GM12878 (cell line): ENCODE data around the gene CBX7. TPM values are rescaled to one million over a fixed set of nuclear protein-coding genes. Genes with fewer than 3 reads are reported as not detected.
"Not testable (repeated sequence)": the region's sequence is repeated elsewhere in the genome, so short reads cannot be mapped to it uniquely, and the experiment has no call there.

Experiments
- ATAC-seq: fragments of 200-7000 bp; cut with Tn5 transposase; 3 replicates; pipeline ENCODE4 v1.9.1; 2020; ENCODE audit warnings: mild to moderate bottlenecking, moderate library complexity
- BruUV-seq: library from RNA; stranded (reverse); fragments of 400-500 nt; replicated peaks from 2 replicates; lab custom pipeline; 2021; lab: Mats Ljungman, UMichigan
- CTCF ChIA-PET: fragments of 300-600 bp; sonication (Branson Sonifier 250); formaldehyde crosslinking; extraction: SDS; loops from one replicate; lab custom pipeline; 2021; ENCODE audit warnings: inconsistent platforms; lab: Yijun Ruan, JAX
- POLR2A ChIA-PET: fragments of 350-600 bp; formaldehyde crosslinking; extraction: SDS; loops from one replicate; lab custom pipeline; 2021; ENCODE audit warnings: inconsistent platforms; lab: Charles Lee
- RAD21 ChIA-PET: fragments of 300-600 bp; sonication (Branson Sonifier 250); formaldehyde crosslinking; loops from one replicate; lab custom pipeline; 2023; ENCODE audit warnings: antibody characterized with exemption; ENCODE audit not compliant: unreplicated experiment; lab: Charles Lee
- SMC1A ChIA-PET: fragments of 300-600 bp; sonication (Branson Sonifier 250); formaldehyde crosslinking; loops from one replicate; lab custom pipeline; 2023; ENCODE audit not compliant: unreplicated experiment, uncharacterized antibody; lab: Charles Lee
- DNase-seq: peaks from one replicate; pipeline ENCODE4 v3.0.0-alpha.2; 2011; ENCODE audit warnings: low read depth, low spot score
- FAIRE-seq: peaks from 3 replicates; lab custom pipeline; 2011; peaks lifted over from hg19 to GRCh38; lab: Jason Lieb, UNC
- H2AFZ ChIP-seq: 2 replicates; pipeline ENCODE4 v1.6.0; 2011; ENCODE audit warnings: low read depth, low read length, control low read depth; ENCODE audit not compliant: control insufficient read depth
- H3K27ac ChIP-seq: 2 replicates; pipeline ENCODE4 v1.5.1; 2011; ENCODE audit warnings: control low read depth; ENCODE audit not compliant: control insufficient read depth, insufficient read depth
- H3K27me3 ChIP-seq, 2 experiments: replicated peaks in 1 of 2; 2 replicates each; pipeline versions ENCODE4 v1.6.0 to v1.6.1; 2011; ENCODE audit warnings: low read length in 1 of 2; ENCODE audit not compliant: control insufficient read depth in 2 of 2, insufficient read depth in 2 of 2
- H3K36me3 ChIP-seq, 2 experiments: 2 replicates each; pipeline ENCODE4 v1.5.1; 2011; ENCODE audit warnings: low read length in 1 of 2; ENCODE audit not compliant: control insufficient read depth in 2 of 2, insufficient read depth in 2 of 2
- H3K4me1 ChIP-seq: 2 replicates; pipeline ENCODE4 v1.6.1; 2011; ENCODE audit warnings: mild to moderate bottlenecking, low read length, moderate library complexity, mixed read lengths; ENCODE audit not compliant: control insufficient read depth, insufficient read depth
- H3K4me2 ChIP-seq: 2 replicates; pipeline ENCODE4 v1.6.0; 2011; ENCODE audit warnings: control low read depth; ENCODE audit not compliant: control insufficient read depth, insufficient read depth
- H3K4me3 ChIP-seq: fragments of 200-600 bp; sonication (generic); 2 replicates; pipeline ENCODE4 v1.5.1; 2016
- H3K79me2 ChIP-seq: 2 replicates; pipeline ENCODE4 v1.6.0; 2011; ENCODE audit warnings: low read length; ENCODE audit not compliant: control insufficient read depth, insufficient read depth
- H3K9ac ChIP-seq: 2 replicates; pipeline ENCODE4 v1.8.0; 2011; ENCODE audit warnings: low read length, control low read depth, mixed read lengths; ENCODE audit not compliant: control insufficient read depth, insufficient read depth
- H3K9me3 ChIP-seq: replicated peaks from 3 replicates; pipeline ENCODE4 v1.5.1; 2011; ENCODE audit warnings: mild to moderate bottlenecking, low read length; ENCODE audit not compliant: control insufficient read depth, insufficient read depth
- H4K20me1 ChIP-seq: 2 replicates; pipeline ENCODE4 v1.6.0; 2011; ENCODE audit not compliant: control insufficient read depth, insufficient read depth
- BCL11A ChIP-seq: IDR thresholded peaks from 2 replicates; pipeline ENCODE4 v1.6.1; 2011; ENCODE audit warnings: low read depth, low read length
- SMARCA5 ChIP-seq: fragments of 450-650 bp; IDR thresholded peaks from 2 replicates; pipeline ENCODE4 v1.6.1; 2017; ENCODE audit warnings: mild to moderate bottlenecking
- ZNF622 ChIP-seq: fragments of 450-650 bp; IDR thresholded peaks from 2 replicates; pipeline ENCODE4 v1.6.1; 2017; ENCODE audit warnings: mild to moderate bottlenecking, inconsistent platforms
- WGBS: methylation state at CpG from one replicate; pipeline ENCODE4 v1.1.6; 2016; ENCODE audit warnings: low lambda C conversion rate; ENCODE audit not compliant: insufficient replicate concordance, insufficient coverage; ENCODE audit errors: missing lambda C conversion rate; 5-methylcytosine and 5-hydroxymethylcytosine counted together
- in situ Hi-C: fragments of 300-500 bp; cut with MboI; formaldehyde crosslinking; loops from 9 replicates; pipeline ENCODE4 v1.14.3; 2018; ENCODE audit warnings: mixed read lengths
- intact Hi-C: fragments of 100-400 bp; cut with micrococcal nuclease; formaldehyde crosslinking; loops from one replicate; pipeline ENCODE4 v1.14.2; 2022; ENCODE audit not compliant: unreplicated experiment
- polyA plus RNA-seq, 11 experiments: library from polyadenylated mRNA; depleted of rRNA in 4 of 11; unstranded in 6 of 11; stranded (reverse) in 5 of 11; fragments of >200 nt; fragmentation: Nextera tagmentation in 4 of 11; fragmentation: Illumina TruSeq in 1 of 11; extraction: Ambion mirVana in 4 of 11; extraction: Trizol in 1 of 11; gene quantifications; 1 replicate in 1 of 11; 2 replicates in 10 of 11; pipeline versions ENCODE4 v1.2.1 to v1.2.3, GENCODE V29; 2011 to 2016; ENCODE audit warnings: inconsistent platforms in 2 of 11, missing spikeins in 2 of 11, low read depth in 1 of 11
- total RNA-seq, 4 experiments: library from RNA; depleted of rRNA in 3 of 4; stranded (reverse); fragments of >200 nt in 3 of 4; fragmentation: Illumina TruSeq in 1 of 4; extraction: Trizol in 1 of 4; gene quantifications; 2 replicates each; pipeline versions ENCODE4 v1.2.1 to v1.2.3, GENCODE V29; 2013 to 2021
- TF ChIP-seq, protein P1 (sequence below): fragments of 450-650 bp; formaldehyde crosslinking; IDR thresholded peaks from 2 replicates; pipeline ENCODE4 v1.4.0; 2022; ENCODE audit warnings: mild to moderate bottlenecking, moderate library complexity

The CBX7 gene
- total and polyA plus RNA-seq, 10 of the 15 experiments (the other 5 are each of a cell fraction or from before 2014, with no cell fraction given), result 0.18 to 17.2 (median 5.6) TPM

DNA sequence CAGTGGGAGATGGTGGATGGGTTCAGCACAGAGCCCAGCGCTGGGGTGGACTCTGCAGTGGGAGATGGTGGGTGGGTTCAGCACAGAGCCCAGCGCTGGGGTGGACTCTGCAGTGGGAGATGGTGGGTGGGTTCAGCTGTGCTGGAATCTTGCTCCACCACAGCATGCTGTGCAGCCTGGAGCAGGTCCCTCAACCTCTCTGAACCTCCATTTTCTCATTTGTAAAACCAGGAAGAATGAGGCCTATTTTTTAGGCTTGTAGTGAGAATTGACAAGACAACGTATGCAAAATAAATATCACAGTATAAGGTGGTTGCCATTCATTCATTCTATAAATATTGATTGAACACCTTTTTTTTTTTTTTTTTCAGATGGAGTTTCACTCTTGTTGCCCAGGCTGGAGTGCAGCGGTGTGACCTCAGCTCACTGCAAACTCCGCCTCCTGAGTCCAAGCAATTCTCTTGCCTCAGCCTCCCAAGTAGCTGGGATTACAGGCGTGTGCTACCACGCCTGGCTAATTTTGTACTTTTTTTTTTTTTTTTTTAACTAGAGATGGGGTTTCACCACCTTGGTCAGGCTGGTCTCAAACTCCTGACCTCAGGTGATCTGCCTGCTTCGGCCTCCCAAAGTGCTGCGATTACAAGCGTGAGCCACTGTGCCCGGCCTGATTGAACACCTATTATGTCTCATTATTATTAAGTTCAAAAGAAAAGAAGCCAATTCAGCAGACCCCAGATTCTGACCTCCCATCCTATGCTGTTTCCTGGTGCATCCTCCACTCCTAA, 20.0 kb upstream of the CBX7 start:
- FAIRE-seq, H3K79me2 ChIP-seq, BruUV-seq, H3K27ac ChIP-seq, DNase-seq, H3K36me3 ChIP-seq, ATAC-seq, H3K9me3 ChIP-seq, H3K4me2 ChIP-seq, H2AFZ ChIP-seq, H3K27me3 ChIP-seq, intact Hi-C loops, H3K9ac ChIP-seq, H3K4me3 ChIP-seq, H4K20me1 ChIP-seq: not testable (repeated sequence)
- CTCF ChIA-PET, result interaction anchor here (0.6 to 7.6 kb wide), 10 partner anchors 12 to 403 kb away, joined by 3 to 100 read pairs (median 4); partner anchors contain the start of gene RPL3
- H3K4me1 ChIP-seq, result peaks cover 15% of the 10 kb centered on the region
- POLR2A ChIA-PET, result interaction anchor here (0.7 kb wide), 1 partner anchor 472 kb away, joined by 3 read pairs; no protein-coding TSS in a partner anchor
- RAD21 ChIA-PET, result interaction anchor here (0.6 to 1.7 kb wide), 3 partner anchors 11 to 201 kb away, joined by 3 to 4 read pairs (median 3); no protein-coding TSS in a partner anchor
- in situ Hi-C loops, result loop anchor here (5.0 to 25.0 kb wide), 2 partner anchors 140 to 340 kb away; partner anchors contain the start of genes ATF4 and MIEF1
- WGBS, result 66% methylated on average over 11 of the region's 11 CpGs
- SMC1A ChIA-PET, result interaction anchor here (2.1 to 2.7 kb wide), 2 partner anchors 134 to 138 kb away, joined by 5 to 14 read pairs; no protein-coding TSS in a partner anchor

DNA sequence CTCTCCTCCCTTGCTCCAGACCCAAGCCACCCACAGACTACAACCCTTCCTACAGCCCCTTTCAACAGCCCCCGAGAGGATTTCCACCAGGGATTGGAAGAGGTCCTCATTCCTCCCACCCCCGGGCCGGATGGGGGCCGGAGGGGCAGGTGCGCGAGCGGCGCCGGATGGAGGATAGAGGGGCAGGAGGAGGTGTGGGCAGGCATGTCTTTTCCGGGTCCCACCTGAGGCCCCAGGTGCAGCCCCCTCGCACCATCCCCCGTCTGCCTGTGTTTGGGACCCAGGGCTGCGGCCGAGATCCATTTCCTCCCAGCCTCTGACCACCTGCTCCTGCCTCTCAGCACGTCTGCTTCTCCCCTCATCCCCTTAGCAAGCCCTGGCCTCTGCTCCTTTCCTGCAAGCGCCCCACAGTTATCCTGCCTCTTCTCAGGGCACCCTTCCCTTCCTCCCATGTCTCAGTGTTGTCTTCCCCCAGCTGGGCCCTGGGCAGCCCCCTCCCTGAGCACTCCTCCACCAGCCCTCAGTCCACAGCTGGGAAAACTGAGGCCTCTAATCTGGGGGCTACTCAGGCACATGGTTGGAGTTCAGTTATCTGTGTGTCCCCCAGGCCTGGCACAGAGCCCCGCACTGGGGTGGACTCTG, 19.3 kb upstream of the CBX7 start:
- Histone ChIP-seq H3K9ac (no peak overlapping the region), H3K27me3 (no peaks in the 10 kb centered on the region; a peak in 1 of 4 replicates), H4K20me1 (no peaks in the 10 kb centered on the region), H3K79me2 (no peaks in the 10 kb centered on the region), H2AFZ (no peak overlapping the region), H3K4me2 (peak overlapping the region; percentile 36; the same call in 1 of the 2 replicates), H3K4me1 (peaks cover 15% of the 10 kb centered on the region), H3K36me3 (no peaks in the 10 kb centered on the region), H3K4me3 (no peak overlapping the region), H3K27ac (no peak overlapping the region), H3K9me3 (no peaks in the 10 kb centered on the region; the same call in 2 of the 3 replicates)
- ChIA-PET POLR2A (interaction anchor here (1.0 kb wide), 1 partner anchor 144 kb away, joined by 6 read pairs; no protein-coding TSS in a partner anchor), SMC1A (interaction anchor here (0.6 to 3.0 kb wide), 18 partner anchors 11 to 357 kb away, joined by 3 to 70 read pairs (median 4); partner anchors contain the start of gene RPL3), CTCF (interaction anchor here (0.6 to 7.6 kb wide), 37 partner anchors 7 to 863 kb away, joined by 3 to 100 read pairs (median 4); partner anchors contain the start of genes APOBEC3C, ATF4 and RPL3), RAD21 (interaction anchor here (0.6 to 3.3 kb wide), 21 partner anchors 7 to 407 kb away, joined by 3 to 76 read pairs (median 3); partner anchors contain the start of genes ATF4, RPL3 and TAB1)
- BruUV-seq, result no TSS peak
- TF ChIP-seq, protein P1, sequence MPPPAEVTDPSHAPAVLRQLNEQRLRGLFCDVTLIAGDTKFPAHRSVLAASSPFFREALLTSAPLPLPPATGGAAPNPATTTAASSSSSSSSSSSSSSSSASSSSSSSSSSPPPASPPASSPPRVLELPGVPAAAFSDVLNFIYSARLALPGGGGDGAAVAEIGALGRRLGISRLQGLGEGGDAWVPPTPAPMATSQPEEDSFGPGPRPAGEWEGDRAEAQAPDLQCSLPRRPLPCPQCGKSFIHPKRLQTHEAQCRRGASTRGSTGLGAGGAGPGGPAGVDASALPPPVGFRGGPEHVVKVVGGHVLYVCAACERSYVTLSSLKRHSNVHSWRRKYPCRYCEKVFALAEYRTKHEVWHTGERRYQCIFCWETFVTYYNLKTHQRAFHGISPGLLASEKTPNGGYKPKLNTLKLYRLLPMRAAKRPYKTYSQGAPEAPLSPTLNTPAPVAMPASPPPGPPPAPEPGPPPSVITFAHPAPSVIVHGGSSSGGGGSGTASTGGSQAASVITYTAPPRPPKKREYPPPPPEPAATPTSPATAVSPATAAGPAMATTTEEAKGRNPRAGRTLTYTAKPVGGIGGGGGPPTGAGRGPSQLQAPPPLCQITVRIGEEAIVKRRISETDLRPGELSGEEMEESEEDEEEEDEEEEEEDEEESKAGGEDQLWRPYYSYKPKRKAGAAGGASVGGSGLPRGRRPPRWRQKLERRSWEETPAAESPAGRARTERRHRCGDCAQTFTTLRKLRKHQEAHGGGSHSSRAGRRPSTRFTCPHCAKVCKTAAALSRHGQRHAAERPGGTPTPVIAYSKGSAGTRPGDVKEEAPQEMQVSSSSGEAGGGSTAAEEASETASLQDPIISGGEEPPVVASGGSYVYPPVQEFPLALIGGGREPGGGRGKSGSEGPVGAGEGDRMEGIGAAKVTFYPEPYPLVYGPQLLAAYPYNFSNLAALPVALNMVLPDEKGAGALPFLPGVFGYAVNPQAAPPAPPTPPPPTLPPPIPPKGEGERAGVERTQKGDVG (CRISPR knock-in tag), result no peak
- TF ChIP-seq ZNF622 (no peak), SMARCA5 (no peak), BCL11A (no peak)
- no peak for ATAC-seq
- intact Hi-C loops, result loop anchor here (1.0 to 2.0 kb wide), 2 partner anchors 135 to 357 kb away; no protein-coding TSS in a partner anchor
- WGBS, result 19% methylated on average over 17 of the region's 17 CpGs
- in situ Hi-C loops, result loop anchor here (5.0 to 25.0 kb wide), 2 partner anchors 141 to 341 kb away; partner anchors contain the start of genes ATF4 and MIEF1
- FAIRE-seq, result no peak
- DNase-seq, result no peak
